Measurements from ENCODE around the gene CLASP1. TPM values are rescaled to one million over a fixed set of nuclear protein-coding genes. Genes with fewer than 3 reads are reported as not detected.
"Not testable (repeated sequence)": the region's sequence is repeated elsewhere in the genome, so short reads cannot be mapped to it uniquely, and the experiment has no call there.

CLASP1 gene
- polyA plus RNA-seq, 4 donors = 38.8 to 49.2 (median 43.4) TPM

DNA sequence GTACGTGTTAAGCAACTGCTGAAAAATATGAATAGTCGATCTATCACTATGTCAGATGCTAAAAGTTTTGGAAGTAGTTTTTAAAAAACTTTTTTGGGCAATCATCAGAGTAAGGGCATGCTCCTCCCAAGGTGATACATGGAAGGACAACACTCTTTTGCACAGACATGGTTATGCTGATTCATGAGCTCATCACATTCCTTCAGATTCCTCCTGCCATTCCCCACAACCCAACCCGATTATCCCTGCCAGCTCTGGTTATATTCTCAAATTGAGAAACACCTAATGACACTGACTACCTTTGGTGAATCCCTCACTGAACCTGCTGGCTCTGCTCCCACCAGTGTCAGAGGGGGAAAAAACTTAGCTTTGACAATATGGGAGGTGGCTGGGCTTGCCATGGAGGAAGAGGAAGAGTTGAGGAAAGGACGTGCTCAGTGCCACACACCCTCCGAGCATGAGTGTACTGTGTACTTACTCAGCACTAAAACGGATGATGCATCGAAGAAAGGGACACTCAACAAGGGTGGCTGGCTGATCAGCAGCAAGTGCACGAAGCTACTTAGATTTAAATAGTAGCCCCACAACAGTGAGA, 202.5 kb downstream of the CLASP1 start:
- DNase-seq (ENCODE audit: low read depth in 4 of 4, low spot score in 2 of 4) = no peak

DNA sequence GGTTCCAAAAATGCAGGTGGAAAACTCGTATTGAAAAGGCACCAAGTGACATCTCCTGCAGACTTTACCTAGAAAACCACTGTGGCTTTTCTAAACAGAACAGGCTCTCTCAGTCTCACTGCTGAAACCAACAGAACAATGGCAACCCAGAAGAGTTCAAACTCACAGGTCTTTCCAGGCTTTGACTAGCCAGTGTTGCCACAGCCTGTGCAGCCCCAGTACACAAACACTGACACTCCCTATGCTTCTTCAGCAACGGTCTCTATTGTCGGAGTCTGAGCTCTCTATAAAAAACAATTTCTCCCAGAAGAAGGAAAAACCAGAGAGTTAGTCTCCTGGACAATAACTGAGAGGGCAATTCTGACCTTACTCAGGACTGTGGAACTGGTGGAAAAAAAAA, 206.4 kb downstream of the CLASP1 start:
- DNase-seq (ENCODE audit: low read depth in 4 of 4, low spot score in 2 of 4) = no peak

DNA sequence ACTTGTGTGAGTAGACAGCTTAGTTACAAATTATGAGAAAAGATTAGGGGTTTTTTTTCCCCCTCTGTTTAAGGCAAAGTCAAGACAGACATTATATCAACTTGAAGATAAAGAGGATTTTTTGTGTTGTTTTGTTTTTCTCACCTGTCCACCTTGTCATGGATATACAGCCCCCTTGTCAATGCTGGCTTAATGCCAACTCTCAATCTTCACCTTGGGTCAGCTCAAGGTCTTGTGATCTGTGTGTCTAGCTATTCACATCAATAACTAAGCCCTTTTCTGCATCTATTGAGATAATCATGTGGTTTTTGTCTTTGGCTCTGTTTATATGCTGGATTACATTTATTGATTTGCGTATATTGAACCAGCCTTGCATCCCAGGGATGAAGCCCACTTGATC, 211.0 kb downstream of the CLASP1 start:
- DNase-seq (ENCODE audit: low read depth in 4 of 4, low spot score in 2 of 4) = not testable (repeated sequence)

- no peak for DNase-seq (ENCODE audit: low read depth in 4 of 4, low spot score in 2 of 4)
These were observed 212.3 kb downstream of the CLASP1 start for GRCh38 chr2:121436918-121437317.

- DNase-seq (ENCODE audit: low read depth in 4 of 4, low spot score in 2 of 4) = no peak
These were observed 213.5 kb downstream of the CLASP1 start for GRCh38 chr2:121435790-121436189.

DNA sequence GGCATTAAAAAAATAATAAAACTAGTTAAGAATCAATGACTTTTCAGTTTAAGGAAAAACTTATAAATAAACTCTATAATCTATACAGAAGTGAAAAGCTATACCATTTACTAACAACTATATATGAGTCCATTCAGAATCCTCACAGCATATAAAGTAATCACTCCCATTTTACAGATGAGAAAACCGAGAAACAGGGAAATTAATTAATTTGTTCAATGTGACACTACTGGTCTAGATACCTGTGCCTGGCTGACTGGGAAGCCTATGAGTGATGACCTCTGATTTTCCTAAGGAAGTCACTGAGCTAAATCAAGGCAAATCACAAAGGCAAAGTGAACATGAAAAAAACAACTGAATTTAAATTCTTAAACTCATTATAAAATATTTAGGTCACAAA, 218.0 kb downstream of the CLASP1 start:
- DNase-seq (ENCODE audit: low read depth in 4 of 4, low spot score in 2 of 4) = no peak

DNA sequence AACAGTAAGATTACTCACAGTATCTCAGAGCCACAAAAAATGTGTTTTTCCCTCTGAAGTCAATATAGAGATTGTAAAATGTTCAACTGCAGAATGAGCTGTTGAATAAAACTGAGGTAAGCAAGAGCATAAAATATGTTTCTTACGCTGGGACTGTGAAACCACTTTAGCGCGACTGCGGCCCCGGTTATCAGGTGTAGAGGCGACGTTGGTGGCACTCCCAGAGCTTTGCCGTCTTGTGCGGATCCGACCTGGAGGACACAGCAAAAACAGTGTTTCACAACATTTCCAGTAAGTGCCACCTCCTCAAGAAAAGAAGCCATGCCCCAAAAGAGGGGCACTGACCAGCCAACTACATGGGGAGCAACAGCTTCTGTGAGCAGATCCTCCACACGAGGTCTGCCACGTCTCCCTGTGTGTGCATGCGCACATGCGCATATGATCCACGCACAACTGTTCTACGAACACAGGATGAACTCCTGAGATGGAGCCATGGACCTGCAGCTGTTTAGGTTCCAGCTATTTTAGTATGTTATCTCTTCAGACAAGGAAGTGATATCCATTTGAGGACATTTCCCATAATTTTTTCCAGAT, 219.2 kb downstream of the CLASP1 start:
- DNase-seq (ENCODE audit: low read depth in 4 of 4, low spot score in 2 of 4) = no peak

GRCh38 chr2:121429119-121429903, 220.0 kb downstream of the CLASP1 start:
- no peak for DNase-seq (ENCODE audit: low read depth in 4 of 4, low spot score in 2 of 4)

- no peak for DNase-seq (ENCODE audit: low read depth in 4 of 4, low spot score in 2 of 4)
These were observed 222.0 kb downstream of the CLASP1 start for GRCh38 chr2:121427187-121427689.

GRCh38 chr2:121420486-121420885, 228.8 kb downstream of the CLASP1 start:
- no peak for DNase-seq (ENCODE audit: low read depth in 4 of 4, low spot score in 2 of 4)

GRCh38 chr2:121419081-121419699, 230.1 kb downstream of the CLASP1 start:
- no peak for DNase-seq (ENCODE audit: low read depth in 4 of 4, low spot score in 2 of 4)

GRCh38 chr2:121418494-121419058, 230.7 kb downstream of the CLASP1 start:
- no peak for DNase-seq (ENCODE audit: low read depth in 4 of 4, low spot score in 2 of 4)

DNA sequence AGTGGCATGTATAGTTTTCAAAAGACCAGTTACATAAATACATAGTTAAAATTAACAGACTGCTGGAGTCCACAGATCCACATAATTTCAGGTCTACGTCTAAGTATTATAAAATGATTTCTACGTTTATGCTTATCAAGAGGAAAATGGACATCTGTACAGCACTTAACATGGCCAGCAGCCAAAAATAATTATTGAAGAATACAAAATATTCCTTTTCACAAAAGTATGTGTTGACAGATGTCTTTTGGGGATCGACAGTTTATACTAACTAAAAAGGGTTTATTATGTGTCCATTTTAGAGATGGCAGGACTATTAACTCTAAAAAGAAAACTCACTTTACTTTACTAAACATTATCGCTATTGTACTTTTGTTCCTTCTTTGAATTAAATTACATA, 231.4 kb downstream of the CLASP1 start:
- DNase-seq (ENCODE audit: low read depth in 4 of 4, low spot score in 2 of 4) = no peak

DNA sequence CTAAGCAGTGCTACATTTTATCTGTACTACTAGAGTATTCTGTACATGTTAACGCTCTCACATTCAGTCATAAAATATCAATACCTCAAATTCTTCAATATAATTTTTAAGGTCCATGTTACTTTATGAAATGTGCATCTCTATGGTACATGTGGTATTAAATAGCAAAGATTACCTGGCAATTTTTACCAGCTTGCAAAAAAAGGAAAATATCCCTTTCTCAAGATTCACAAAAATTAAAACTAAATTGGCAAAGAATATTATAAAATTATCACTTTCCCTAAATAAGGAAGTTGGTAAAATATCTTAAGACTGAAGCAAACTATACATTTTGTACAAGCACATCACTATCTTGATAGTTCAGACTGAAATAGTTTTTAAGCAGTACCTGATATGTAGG, 233.5 kb downstream of the CLASP1 start:
- DNase-seq (ENCODE audit: low read depth in 4 of 4, low spot score in 2 of 4) = no peak

- DNase-seq (ENCODE audit: low read depth in 4 of 4, low spot score in 2 of 4) = no peak
These were observed 236.9 kb downstream of the CLASP1 start for GRCh38 chr2:121412349-121412748.

DNA sequence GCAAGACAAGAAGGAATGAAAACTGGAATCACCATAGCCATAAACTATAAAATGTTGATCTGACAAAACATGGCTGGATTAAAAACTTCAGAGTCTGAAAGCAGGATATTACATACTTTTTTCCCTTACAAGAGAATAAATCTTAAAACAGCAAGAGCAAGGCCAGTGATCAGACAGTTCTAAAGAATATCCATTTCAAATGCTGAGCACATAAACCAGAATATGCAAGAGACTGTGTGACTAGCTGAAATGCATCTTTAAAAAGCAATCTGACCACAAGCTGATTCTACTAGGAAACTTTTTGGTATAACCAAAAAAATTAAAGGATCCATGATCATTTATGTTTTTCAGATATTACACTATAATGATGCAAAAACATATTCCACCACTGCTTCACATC, 239.3 kb downstream of the CLASP1 start:
- no peak for DNase-seq (ENCODE audit: low read depth in 4 of 4, low spot score in 2 of 4)

- DNase-seq (ENCODE audit: low read depth in 4 of 4, low spot score in 2 of 4) = no peak
These were observed 239.9 kb downstream of the CLASP1 start for GRCh38 chr2:121409388-121409787.

DNA sequence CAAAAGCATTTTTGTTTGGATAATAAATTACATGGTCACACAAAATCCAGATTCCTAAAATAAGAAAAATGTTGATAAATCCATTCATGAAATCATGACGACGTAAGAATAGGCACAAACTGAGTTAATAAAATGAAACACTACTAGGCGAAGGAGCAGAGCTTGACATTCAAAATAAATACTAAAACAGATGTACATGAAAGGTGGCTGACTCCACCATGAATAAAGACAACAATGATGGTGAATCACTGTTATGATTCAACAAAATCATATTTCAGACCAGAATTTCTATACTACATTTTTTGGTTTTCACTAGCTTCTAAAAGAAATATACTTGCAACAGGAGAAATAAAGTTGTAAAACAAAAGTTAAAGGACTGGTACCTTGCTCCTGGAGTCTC, 240.6 kb downstream of the CLASP1 start:
- DNase-seq (ENCODE audit: low read depth in 4 of 4, low spot score in 2 of 4) = no peak

- no peak for DNase-seq (ENCODE audit: low read depth in 4 of 4, low spot score in 2 of 4)
These were observed 244.0 kb downstream of the CLASP1 start for GRCh38 chr2:121405233-121405632.

DNA sequence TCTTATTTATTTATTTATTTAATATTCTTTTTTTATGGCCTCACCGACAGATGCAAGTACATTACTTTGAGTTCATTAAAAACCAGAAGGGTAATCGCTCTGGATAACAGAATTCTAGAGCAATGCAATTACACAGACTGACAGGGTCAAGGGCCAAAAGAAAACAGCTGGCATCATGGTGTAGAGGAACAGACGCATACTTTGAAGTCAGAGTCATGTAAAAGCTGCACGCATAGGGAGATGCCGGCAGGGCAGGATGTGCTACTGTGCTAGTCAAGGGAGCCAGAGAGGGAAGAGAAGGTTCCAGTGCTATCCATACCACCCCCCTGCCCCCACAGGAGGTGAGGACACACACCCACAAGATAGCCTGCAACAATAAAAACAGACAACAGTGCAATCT, 249.1 kb downstream of the CLASP1 start:
- peak in 3 of 4 donors; percentile 7 to 33 (median 32) for DNase-seq (ENCODE audit: low read depth in 4 of 4, low spot score in 2 of 4)

DNA sequence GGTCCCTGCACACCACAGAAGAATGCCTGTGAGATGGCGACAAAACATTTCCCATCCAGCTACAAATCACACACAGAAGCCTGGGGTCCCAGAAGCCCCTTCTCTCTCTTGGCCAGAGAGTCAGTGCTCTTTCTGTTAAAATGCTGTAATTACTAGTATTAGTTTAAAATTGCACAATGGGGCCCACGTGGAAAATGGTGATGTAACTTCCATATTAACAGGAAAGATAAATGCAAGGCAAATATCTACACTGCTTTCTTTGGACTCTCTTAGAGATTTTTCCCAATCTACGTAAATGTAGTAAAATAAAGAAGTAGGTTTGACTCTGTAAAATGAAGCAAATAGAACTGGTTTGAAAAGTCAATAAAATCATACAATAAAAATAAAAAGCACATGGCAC, 250.4 kb downstream of the CLASP1 start:
- DNase-seq (ENCODE audit: low read depth in 4 of 4, low spot score in 2 of 4) = no peak
